Esophagus squamous epithelium (tissue), 5 donors: ENCODE data around the gene NRXN3. TPM values are rescaled to one million over a fixed set of nuclear protein-coding genes. Genes with fewer than 3 reads are reported as not detected.

Experiments
- DNase-seq: peaks from one replicate; lab custom pipeline; 2025; lab: John Stamatoyannopoulos, UW
- H3K27ac ChIP-seq, 4 donors: fragments of 200-600 bp; sonication (generic); one replicate each; pipeline ENCODE4 v1.5.1; 2016 to 2019; ENCODE audit warnings: mild to moderate bottlenecking in 1 of 4
- H3K27me3 ChIP-seq, 4 donors: fragments of 200-600 bp; sonication (generic); 1 replicate in 3 of 4; 2 replicates in 1 of 4; pipeline versions ENCODE4 v1.5.1 to v1.6.0; 2017 to 2021; ENCODE audit warnings: antibody characterized with exemption in 1 of 4
- H3K36me3 ChIP-seq, 3 donors: fragments of 200-600 bp; sonication (generic); one replicate each; pipeline ENCODE4 v1.5.1; 2016 to 2019
- H3K4me1 ChIP-seq, 3 donors: fragments of 200-600 bp; sonication (generic); one replicate each; pipeline ENCODE4 v1.5.1; 2017 to 2019
- H3K4me3 ChIP-seq, 4 donors: fragments of 200-600 bp; sonication (generic); 1 replicate in 3 of 4; 2 replicates in 1 of 4; pipeline ENCODE4 v1.5.1; 2016 to 2019; ENCODE audit warnings: mild to moderate bottlenecking in 2 of 4, moderate library complexity in 1 of 4
- H3K9me3 ChIP-seq, 3 donors: fragments of 200-600 bp; sonication (generic); one replicate each; pipeline ENCODE4 v1.5.1; 2016 to 2019
- CTCF ChIP-seq, 6 experiments: fragments of 450-650 bp in 4 of 6; fragments of 200-600 bp in 2 of 6; sonication (generic) in 2 of 6; IDR thresholded peaks; one replicate each; pipeline ENCODE4 v1.5.1; 2016 to 2019; ENCODE audit warnings: antibody characterized with exemption in 6 of 6, mild to moderate bottlenecking in 4 of 6, moderate library complexity in 4 of 6
- POLR2A ChIP-seq, 4 donors: fragments of 450-650 bp; IDR thresholded peaks; one replicate each; pipeline ENCODE4 v1.6.1; 2017; ENCODE audit warnings: antibody characterized with exemption in 4 of 4, mild to moderate bottlenecking in 4 of 4, moderate library complexity in 3 of 4
- WGBS, 2 donors: methylation state at CpG; one replicate each; pipeline ENCODE4 v1.1.5; 2018; 5-methylcytosine and 5-hydroxymethylcytosine counted together
- intact Hi-C: fragments of 100-400 bp; cut with DNase I; formaldehyde crosslinking; loops from one replicate; pipeline ENCODE4 v1.15.0; 2022
- total RNA-seq, 4 donors: library from RNA; depleted of rRNA; stranded (reverse); fragments of >200 nt; gene quantifications; one replicate each; pipeline ENCODE4 v1.1.0, GENCODE V29; 2016
- donor health status: DM: yes; HTN: yes; CAD: no.

NRXN3 gene
- total RNA-seq, 4 donors from 2014 or later, result 0.30 to 15.8 (median 1.5) TPM

GRCh38 chr14:79730953-79731352 lies 1560.8 kb downstream of the NRXN3 start:
- no peaks in the 10 kb centered on the region for H3K36me3 ChIP-seq
- peaks cover 0 to 36% (median 0%) of the 10 kb centered on the region in 4 donors for H3K27me3 ChIP-seq
- H3K27ac ChIP-seq, result no peak overlapping the region
- no peak for DNase-seq
- WGBS, 2 donors, result 57 to 63% methylated on average over 5 of the region's 5 CpGs
- no peaks in the 10 kb centered on the region for H3K4me1 ChIP-seq
- peaks cover 0 to 4% (median 0%) of the 10 kb centered on the region in 3 donors for H3K9me3 ChIP-seq
- intact Hi-C loops, result no loop called here
- no peak overlapping the region for H3K4me3 ChIP-seq
- no peak for TF ChIP-seq POLR2A (IDR thresholded peaks at IDR 0.05)

GRCh38 chr14:79732911-79733655 lies 1562.9 kb downstream of the NRXN3 start:
- peaks cover 0 to 18% (median 0%) of the 10 kb centered on the region in 3 donors for H3K9me3 ChIP-seq
- no peak overlapping the region for H3K4me3 ChIP-seq
- DNase-seq, result no peak
- H3K27ac ChIP-seq, result no peak overlapping the region
- no peaks in the 10 kb centered on the region for H3K36me3 ChIP-seq
- 65 to 78% methylated on average over 8 of the region's 8 CpGs for WGBS, 2 donors
- no peaks in the 10 kb centered on the region for H3K4me1 ChIP-seq
- TF ChIP-seq CTCF (IDR thresholded peaks at IDR 0.05), result no peak
- H3K27me3 ChIP-seq, result peaks cover 0 to 15% (median 0%) of the 10 kb centered on the region in 4 donors
- intact Hi-C loops, result no loop called here

GRCh38 chr14:79734151-79734550 lies 1564.0 kb downstream of the NRXN3 start:
- TF ChIP-seq POLR2A (IDR thresholded peaks at IDR 0.05) (no peak), CTCF (IDR thresholded peaks at IDR 0.05) (no peak)
- Histone ChIP-seq H3K4me3 (no peak overlapping the region), H3K9me3 (peaks cover 0 to 18% (median 0%) of the 10 kb centered on the region in 3 donors), H3K27ac (no peak overlapping the region), H3K36me3 (no peaks in the 10 kb centered on the region), H3K4me1 (no peaks in the 10 kb centered on the region), H3K27me3 (peaks cover 0 to 8% (median 0%) of the 10 kb centered on the region in 4 donors)
- intact Hi-C loops, result no loop called here
- 66 to 78% methylated on average over 3 of the region's 3 CpGs for WGBS, 2 donors
- no peak for DNase-seq

- H3K4me3 ChIP-seq, result no peak overlapping the region
- WGBS, 2 donors, result 86 to 88% methylated on average over 1 of the region's 1 CpG
- H3K27ac ChIP-seq, result no peak overlapping the region
- peaks cover 0 to 18% (median 0%) of the 10 kb centered on the region in 3 donors for H3K9me3 ChIP-seq
- TF ChIP-seq POLR2A (IDR thresholded peaks at IDR 0.05) (no peak), CTCF (IDR thresholded peaks at IDR 0.05) (no peak)
- intact Hi-C loops, result no loop called here
- H3K4me1 ChIP-seq, result no peaks in the 10 kb centered on the region
- no peak for DNase-seq
- H3K36me3 ChIP-seq, result no peaks in the 10 kb centered on the region
- peaks cover 0 to 3% (median 0%) of the 10 kb centered on the region in 4 donors for H3K27me3 ChIP-seq
These were observed 1564.5 kb downstream of the NRXN3 start for GRCh38 chr14:79734656-79735055.

GRCh38 chr14:79735121-79735520 lies 1564.9 kb downstream of the NRXN3 start:
- 72 to 76% methylated on average over 3 of the region's 3 CpGs for WGBS, 2 donors

More at GRCh38 chr14:79735121-79735520, 1564.9 kb downstream of the NRXN3 start:
- no peak overlapping the region for H3K27ac ChIP-seq
- intact Hi-C loops, result no loop called here
- peaks cover 0 to 18% (median 0%) of the 10 kb centered on the region in 3 donors for H3K9me3 ChIP-seq
- H3K4me1 ChIP-seq, result no peaks in the 10 kb centered on the region
- no peaks in the 10 kb centered on the region for H3K36me3 ChIP-seq
- TF ChIP-seq CTCF (IDR thresholded peaks at IDR 0.05) (no peak), POLR2A (IDR thresholded peaks at IDR 0.05) (no peak)
- no peak overlapping the region for H3K4me3 ChIP-seq
- DNase-seq, result no peak
- peaks cover 0 to 3% (median 0%) of the 10 kb centered on the region in 4 donors for H3K27me3 ChIP-seq
